Urinary bladder (tissue), 2 donors: ENCODE data around the gene OR5M11. TPM values are rescaled to one million over a fixed set of nuclear protein-coding genes. Genes with fewer than 3 reads are reported as not detected.

Source experiments
- polyA plus RNA-seq: library from polyadenylated mRNA; stranded (reverse); fragments of 200-250 nt; gene quantifications from one replicate; pipeline ENCODE4 v1.2.3, GENCODE V29; 2013
- total RNA-seq: library from RNA; depleted of rRNA; stranded (reverse); fragments of >200 nt; gene quantifications from one replicate; pipeline ENCODE4 v1.2.3, GENCODE V29; 2014
- donor health status: healthy.

Gene OR5M11
- total and polyA plus RNA-seq, 2 donors: not detected

Other genes starting within 250 kb of the OR5M11 start
- gene OR8K3, start 228.1 kb downstream of the OR5M11 start, total RNA-seq: not detected
- gene OR8K3, start 228.1 kb downstream of the OR5M11 start, polyA plus RNA-seq: not detected
- not detected for gene OR8K1, start 197.2 kb downstream of the OR5M11 start, total RNA-seq
- gene OR8K1, start 197.2 kb downstream of the OR5M11 start, polyA plus RNA-seq: not detected
- not detected for gene OR8J1, start 189.0 kb downstream of the OR5M11 start, total RNA-seq
- gene OR8J1, start 189.0 kb downstream of the OR5M11 start, polyA plus RNA-seq: not detected
- not detected for gene OR8U1, start 167.6 kb downstream of the OR5M11 start, total RNA-seq
- not detected for gene OR8U1, start 167.6 kb downstream of the OR5M11 start, polyA plus RNA-seq
- not detected for gene OR5AL1, start 130.6 kb downstream of the OR5M11 start, total RNA-seq
- gene OR5AL1, start 130.6 kb downstream of the OR5M11 start, polyA plus RNA-seq: not detected
- gene OR5M3, start 69.9 kb downstream of the OR5M11 start, total RNA-seq: not detected
- gene OR5M3, start 69.9 kb downstream of the OR5M11 start, polyA plus RNA-seq: not detected
- gene OR5M8, start 51.9 kb downstream of the OR5M11 start, total RNA-seq: not detected
- gene OR5M8, start 51.9 kb downstream of the OR5M11 start, polyA plus RNA-seq: not detected
- not detected for gene OR5M10, start 34.5 kb upstream of the OR5M11 start, total RNA-seq
- gene OR5M10, start 34.5 kb upstream of the OR5M11 start, polyA plus RNA-seq: not detected
- not detected for gene OR5M1, start 71.6 kb upstream of the OR5M11 start, total RNA-seq
- gene OR5M1, start 71.6 kb upstream of the OR5M11 start, polyA plus RNA-seq: not detected
- gene OR5AP2, start 99.2 kb upstream of the OR5M11 start, total RNA-seq: not detected
- gene OR5AP2, start 99.2 kb upstream of the OR5M11 start, polyA plus RNA-seq: not detected
- not detected for gene OR5AR1, start 120.4 kb upstream of the OR5M11 start, total RNA-seq
- not detected for gene OR5AR1, start 120.4 kb upstream of the OR5M11 start, polyA plus RNA-seq
- not detected for gene OR9G1, start 155.8 kb upstream of the OR5M11 start, total RNA-seq
- not detected for gene OR9G1, start 155.8 kb upstream of the OR5M11 start, polyA plus RNA-seq
- not detected for gene OR9G4, start 205.4 kb upstream of the OR5M11 start, total RNA-seq
- not detected for gene OR9G4, start 205.4 kb upstream of the OR5M11 start, polyA plus RNA-seq